HEK293 (cell line): ENCODE data around the gene RAB11A.

Experiments used
- CTCF ChIA-PET: fragments of 350-600 bp; formaldehyde crosslinking; extraction: SDS; loops from one replicate; lab custom pipeline; 2021; ENCODE audit warnings: antibody characterized with exemption; lab: Yijun Ruan, JAX
- POLR2A ChIA-PET: fragments of 300-600 bp; formaldehyde crosslinking; extraction: SDS; loops from one replicate; lab custom pipeline; 2020; ENCODE audit warnings: antibody characterized with exemption, inconsistent platforms; lab: Yijun Ruan, JAX
- H3K27ac ChIP-seq: fragments of 200-500 bp; sonication (Bioruptor generic); 2 replicates; pipeline ENCODE4 v1.5.1; 2014; ENCODE audit warnings: low read depth, low read length, control low read depth, inconsistent platforms; ENCODE audit errors: extremely low read depth
- H3K36me3 ChIP-seq, 2 experiments: fragments of 200-500 bp in 1 of 2; sonication (Bioruptor generic) in 1 of 2; 1 replicate in 1 of 2; 2 replicates in 1 of 2; pipeline ENCODE4 v1.5.1; 2014 to 2017; ENCODE audit warnings: inconsistent platforms in 2 of 2, low read length in 2 of 2; ENCODE audit not compliant: control insufficient read depth in 2 of 2, insufficient read depth in 1 of 2
- H3K4me1 ChIP-seq: fragments of 200-500 bp; sonication (Bioruptor generic); 2 replicates; pipeline ENCODE4 v1.5.1; 2014; ENCODE audit warnings: mild to moderate bottlenecking, low read length, inconsistent platforms; ENCODE audit not compliant: control insufficient read depth, insufficient read depth
- H3K4me3 ChIP-seq: 2 replicates; pipeline ENCODE4 v1.5.1; 2011; ENCODE audit warnings: low read depth, mild to moderate bottlenecking, control low read depth, low read length, moderate library complexity
- H3K9me3 ChIP-seq: fragments of 200-500 bp; sonication (Bioruptor generic); 2 replicates; pipeline ENCODE4 v1.5.1; 2014; ENCODE audit warnings: low read depth, low read length, inconsistent platforms; ENCODE audit not compliant: control insufficient read depth, insufficient read depth
- KLF16 ChIP-seq: fragments of 450-650 bp; formaldehyde crosslinking; IDR thresholded peaks from 2 replicates; pipeline ENCODE4 v1.5.1; 2017; ENCODE audit warnings: missing biosample characterization, missing genetic modification characterization
- PRDM1 ChIP-seq: fragments of 450-650 bp; formaldehyde crosslinking; IDR thresholded peaks from 2 replicates; pipeline ENCODE4; 2016; ENCODE audit warnings: missing biosample characterization, missing genetic modification characterization
- PRDM6 ChIP-seq: fragments of 450-650 bp; formaldehyde crosslinking; IDR thresholded peaks from 2 replicates; pipeline ENCODE4 v1.5.1; 2017; ENCODE audit warnings: missing biosample characterization, missing genetic modification characterization
- ZBTB1 ChIP-seq: fragments of 450-650 bp; formaldehyde crosslinking; IDR thresholded peaks from 2 replicates; pipeline ENCODE4 v1.5.1; 2016; ENCODE audit warnings: missing biosample characterization, missing genetic modification characterization
- ZNF112 ChIP-seq: fragments of 450-650 bp; formaldehyde crosslinking; IDR thresholded peaks from 2 replicates; pipeline ENCODE4 v1.5.0; 2017; ENCODE audit warnings: missing biosample characterization, missing genetic modification characterization
- ZNF133 ChIP-seq: fragments of 450-650 bp; formaldehyde crosslinking; IDR thresholded peaks from 2 replicates; pipeline ENCODE4 v1.5.1; 2016; ENCODE audit warnings: missing biosample characterization, missing genetic modification characterization
- ZNF311 ChIP-seq: fragments of 450-650 bp; formaldehyde crosslinking; IDR thresholded peaks from 2 replicates; pipeline ENCODE4 v1.5.1; 2017; ENCODE audit warnings: missing biosample characterization, missing genetic modification characterization, borderline replicate concordance
- ZNF423 ChIP-seq: fragments of 450-650 bp; formaldehyde crosslinking; IDR thresholded peaks from 2 replicates; pipeline ENCODE4 v1.5.1; 2016; ENCODE audit warnings: missing biosample characterization, missing genetic modification characterization
- ZNF426 ChIP-seq: fragments of 450-650 bp; formaldehyde crosslinking; IDR thresholded peaks from 2 replicates; pipeline ENCODE4 v1.5.1; 2017; ENCODE audit warnings: missing biosample characterization, missing genetic modification characterization, mild to moderate bottlenecking, inconsistent platforms, moderate library complexity
- ZNF510 ChIP-seq: fragments of 450-650 bp; formaldehyde crosslinking; IDR thresholded peaks from 2 replicates; pipeline ENCODE4 v1.5.1; 2018; ENCODE audit warnings: mild to moderate bottlenecking, missing genetic modification characterization, missing biosample characterization; ENCODE audit not compliant: insufficient replicate concordance
- ZNF555 ChIP-seq: fragments of 450-650 bp; formaldehyde crosslinking; conservative IDR thresholded peaks from 2 replicates; pipeline ENCODE4 v1.5.1; 2017; ENCODE audit warnings: missing biosample characterization, mild to moderate bottlenecking, missing genetic modification characterization, inconsistent platforms
- ZNF596 ChIP-seq: fragments of 450-650 bp; IDR thresholded peaks from 2 replicates; pipeline ENCODE4 v1.5.0; 2018; ENCODE audit warnings: missing biosample characterization, mild to moderate bottlenecking, missing genetic modification characterization, moderate library complexity
- ZNF792 ChIP-seq: fragments of 450-650 bp; formaldehyde crosslinking; IDR thresholded peaks from 2 replicates; pipeline ENCODE4 v1.5.1; 2016; ENCODE audit warnings: missing biosample characterization, missing genetic modification characterization
- TF ChIP-seq, protein P1 (sequence below): fragments of 450-650 bp; formaldehyde crosslinking; IDR thresholded peaks from 2 replicates; pipeline ENCODE4 v1.5.1; 2016; ENCODE audit warnings: missing biosample characterization, missing genetic modification characterization, low read depth
- TF ChIP-seq, protein P2 (sequence below): fragments of 450-650 bp; IDR thresholded peaks from 2 replicates; pipeline ENCODE4 v1.5.1; 2018; ENCODE audit warnings: missing biosample characterization, mild to moderate bottlenecking, missing genetic modification characterization
- TF ChIP-seq, protein P3 (sequence below): fragments of 450-650 bp; formaldehyde crosslinking; IDR thresholded peaks from 2 replicates; pipeline ENCODE4 v1.5.1; 2016; ENCODE audit warnings: missing biosample characterization, missing genetic modification characterization, borderline replicate concordance
- TF ChIP-seq, protein P4 (sequence below): fragments of 450-650 bp; formaldehyde crosslinking; IDR thresholded peaks from 2 replicates; pipeline ENCODE4 v1.5.1; 2017; ENCODE audit warnings: missing biosample characterization, missing genetic modification characterization

Gene RAB11A

GRCh38 chr15:65845826-65846519 is 23.3 kb upstream of the RAB11A start:
- no peaks in the 10 kb centered on the region; the same call in 1 of the 2 replicates for H3K9me3 ChIP-seq
- H3K4me1 ChIP-seq: peaks cover 3% of the 10 kb centered on the region; the same call in 1 of the 2 replicates
- ChIA-PET POLR2A (interaction anchor here (1.1 kb wide), 1 partner anchor 23 kb away, joined by 3 read pairs; the partner anchor contains the start of gene RAB11A), CTCF (interaction anchor here (0.5 to 7.2 kb wide), 7 partner anchors 8 to 21 kb away, joined by 3 to 34 read pairs (median 4); no protein-coding TSS in a partner anchor)
- no peak overlapping the region for H3K27ac ChIP-seq
- H3K36me3 ChIP-seq: no peaks in the 10 kb centered on the region
- no peak overlapping the region for H3K4me3 ChIP-seq
- peak; percentile 88 for TF ChIP-seq PRDM1 (tag by site-specific recombination)
- TF ChIP-seq, protein P1, sequence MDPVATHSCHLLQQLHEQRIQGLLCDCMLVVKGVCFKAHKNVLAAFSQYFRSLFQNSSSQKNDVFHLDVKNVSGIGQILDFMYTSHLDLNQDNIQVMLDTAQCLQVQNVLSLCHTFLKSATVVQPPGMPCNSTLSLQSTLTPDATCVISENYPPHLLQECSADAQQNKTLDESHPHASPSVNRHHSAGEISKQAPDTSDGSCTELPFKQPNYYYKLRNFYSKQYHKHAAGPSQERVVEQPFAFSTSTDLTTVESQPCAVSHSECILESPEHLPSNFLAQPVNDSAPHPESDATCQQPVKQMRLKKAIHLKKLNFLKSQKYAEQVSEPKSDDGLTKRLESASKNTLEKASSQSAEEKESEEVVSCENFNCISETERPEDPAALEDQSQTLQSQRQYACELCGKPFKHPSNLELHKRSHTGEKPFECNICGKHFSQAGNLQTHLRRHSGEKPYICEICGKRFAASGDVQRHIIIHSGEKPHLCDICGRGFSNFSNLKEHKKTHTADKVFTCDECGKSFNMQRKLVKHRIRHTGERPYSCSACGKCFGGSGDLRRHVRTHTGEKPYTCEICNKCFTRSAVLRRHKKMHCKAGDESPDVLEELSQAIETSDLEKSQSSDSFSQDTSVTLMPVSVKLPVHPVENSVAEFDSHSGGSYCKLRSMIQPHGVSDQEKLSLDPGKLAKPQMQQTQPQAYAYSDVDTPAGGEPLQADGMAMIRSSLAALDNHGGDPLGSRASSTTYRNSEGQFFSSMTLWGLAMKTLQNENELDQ (tag by site-specific recombination): no peak
- TF ChIP-seq, protein P2, sequence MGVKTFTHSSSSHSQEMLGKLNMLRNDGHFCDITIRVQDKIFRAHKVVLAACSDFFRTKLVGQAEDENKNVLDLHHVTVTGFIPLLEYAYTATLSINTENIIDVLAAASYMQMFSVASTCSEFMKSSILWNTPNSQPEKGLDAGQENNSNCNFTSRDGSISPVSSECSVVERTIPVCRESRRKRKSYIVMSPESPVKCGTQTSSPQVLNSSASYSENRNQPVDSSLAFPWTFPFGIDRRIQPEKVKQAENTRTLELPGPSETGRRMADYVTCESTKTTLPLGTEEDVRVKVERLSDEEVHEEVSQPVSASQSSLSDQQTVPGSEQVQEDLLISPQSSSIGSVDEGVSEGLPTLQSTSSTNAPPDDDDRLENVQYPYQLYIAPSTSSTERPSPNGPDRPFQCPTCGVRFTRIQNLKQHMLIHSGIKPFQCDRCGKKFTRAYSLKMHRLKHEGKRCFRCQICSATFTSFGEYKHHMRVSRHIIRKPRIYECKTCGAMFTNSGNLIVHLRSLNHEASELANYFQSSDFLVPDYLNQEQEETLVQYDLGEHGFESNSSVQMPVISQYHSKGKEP (tag by site-specific recombination): peak; percentile 76; the same call in 1 of the 2 replicates
- no peak for TF ChIP-seq KLF16 (tag by site-specific recombination)
- TF ChIP-seq, protein P3, sequence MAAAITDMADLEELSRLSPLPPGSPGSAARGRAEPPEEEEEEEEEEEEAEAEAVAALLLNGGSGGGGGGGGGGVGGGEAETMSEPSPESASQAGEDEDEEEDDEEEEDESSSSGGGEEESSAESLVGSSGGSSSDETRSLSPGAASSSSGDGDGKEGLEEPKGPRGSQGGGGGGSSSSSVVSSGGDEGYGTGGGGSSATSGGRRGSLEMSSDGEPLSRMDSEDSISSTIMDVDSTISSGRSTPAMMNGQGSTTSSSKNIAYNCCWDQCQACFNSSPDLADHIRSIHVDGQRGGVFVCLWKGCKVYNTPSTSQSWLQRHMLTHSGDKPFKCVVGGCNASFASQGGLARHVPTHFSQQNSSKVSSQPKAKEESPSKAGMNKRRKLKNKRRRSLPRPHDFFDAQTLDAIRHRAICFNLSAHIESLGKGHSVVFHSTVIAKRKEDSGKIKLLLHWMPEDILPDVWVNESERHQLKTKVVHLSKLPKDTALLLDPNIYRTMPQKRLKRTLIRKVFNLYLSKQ (tag by site-specific recombination): no peak
- TF ChIP-seq ZNF112: no peak
- no peak for TF ChIP-seq ZNF555 (tag by site-specific recombination)
- TF ChIP-seq ZNF426 (tag by site-specific recombination): no peak
- TF ChIP-seq, protein P4, sequence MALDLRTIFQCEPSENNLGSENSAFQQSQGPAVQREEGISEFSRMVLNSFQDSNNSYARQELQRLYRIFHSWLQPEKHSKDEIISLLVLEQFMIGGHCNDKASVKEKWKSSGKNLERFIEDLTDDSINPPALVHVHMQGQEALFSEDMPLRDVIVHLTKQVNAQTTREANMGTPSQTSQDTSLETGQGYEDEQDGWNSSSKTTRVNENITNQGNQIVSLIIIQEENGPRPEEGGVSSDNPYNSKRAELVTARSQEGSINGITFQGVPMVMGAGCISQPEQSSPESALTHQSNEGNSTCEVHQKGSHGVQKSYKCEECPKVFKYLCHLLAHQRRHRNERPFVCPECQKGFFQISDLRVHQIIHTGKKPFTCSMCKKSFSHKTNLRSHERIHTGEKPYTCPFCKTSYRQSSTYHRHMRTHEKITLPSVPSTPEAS (tag by site-specific recombination): 0 out of 2 replicates have a peak, but pooled peaks have one; percentile 20
- TF ChIP-seq ZNF596 (tag by site-specific recombination): no peak
- peak; percentile 73 for TF ChIP-seq PRDM6 (tag by site-specific recombination)
- TF ChIP-seq, all 188 proteins: peak for 4

DNA sequence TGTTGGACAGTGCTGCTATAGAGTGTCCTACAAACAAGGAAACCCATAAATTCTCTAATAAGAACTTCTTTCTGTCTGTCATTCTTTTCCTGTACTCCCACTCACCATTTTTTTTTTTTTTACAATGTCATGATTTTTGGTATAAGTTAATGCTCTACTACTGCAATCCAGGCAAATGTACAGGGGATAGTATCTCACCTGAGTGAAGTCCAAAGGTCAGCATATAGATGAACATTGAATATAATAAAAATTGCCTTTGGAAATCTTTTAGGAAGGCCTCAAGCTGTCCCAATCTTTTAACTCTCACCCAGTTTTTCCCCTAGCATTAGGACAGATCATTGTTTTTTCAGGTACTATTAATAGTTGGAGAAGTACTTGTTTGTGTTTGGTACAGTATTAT is 21.3 kb upstream of the RAB11A start:
- Histone ChIP-seq H3K4me3 (no peak overlapping the region), H3K27ac (no peak overlapping the region), H3K4me1 (peaks cover 3% of the 10 kb centered on the region; the same call in 1 of the 2 replicates), H3K36me3 (no peaks in the 10 kb centered on the region), H3K9me3 (no peaks in the 10 kb centered on the region; the same call in 1 of the 2 replicates)
- POLR2A ChIA-PET: interaction anchor here (1.0 kb wide), 1 partner anchor 22 kb away, joined by 3 read pairs; the partner anchor contains the start of gene RAB11A
- CTCF ChIA-PET: interaction anchor here (1.3 to 1.4 kb wide), 2 partner anchors 9 to 15 kb away, joined by 7 to 13 read pairs; no protein-coding TSS in a partner anchor
- TF ChIP-seq ZBTB1 (no peak), ZNF311 (tag by site-specific recombination) (no peak), ZNF133 (no peak), ZNF423 (no peak), ZNF792 (no peak), ZNF510 (tag by site-specific recombination) (no peak)
